Stimulated activated effector memory CD8-positive, alpha-beta T cell treated with anti-CD3 and anti-CD28 coated beads, Interleukin-12 subunit alpha, Interleukin-12 subunit beta, amount 100 ng/mL, for 72 hours (primary cell): ENCODE measurements around the gene PIP5KL1.
"Not testable (repeated sequence)": the region's sequence is repeated elsewhere in the genome, so short reads cannot be mapped to it uniquely, and the experiment has no call there.

ENCODE experiments used
- ATAC-seq: fragments of 150-1000 bp; cut with Tn5 transposase; 2 replicates; pipeline ENCODE4 v1.10.0; 2021
- DNase-seq, 2 donors: peaks; one replicate each; pipeline ENCODE4 v3.0.0; 2021 to 2022; ENCODE audit warnings: low spot score in 2 of 2
- H3K27ac Mint-ChIP-seq: one replicate; pipeline ENCODE4 v1.8.0; 2022; ENCODE audit warnings: mild to moderate bottlenecking, mixed read lengths
- H3K36me3 Mint-ChIP-seq: one replicate; pipeline ENCODE4 v1.8.0; 2022; ENCODE audit warnings: mild to moderate bottlenecking, mixed read lengths
- H3K4me1 Mint-ChIP-seq: one replicate; pipeline ENCODE4 v1.8.0; 2022; ENCODE audit warnings: mixed read lengths
- H3K4me3 Mint-ChIP-seq: one replicate; pipeline ENCODE4 v1.8.0; 2022; ENCODE audit warnings: mild to moderate bottlenecking, mixed read lengths
- H3K9me3 Mint-ChIP-seq: one replicate; pipeline ENCODE4 v1.8.0; 2022; ENCODE audit warnings: mixed read lengths

PIP5KL1 gene

DNA sequence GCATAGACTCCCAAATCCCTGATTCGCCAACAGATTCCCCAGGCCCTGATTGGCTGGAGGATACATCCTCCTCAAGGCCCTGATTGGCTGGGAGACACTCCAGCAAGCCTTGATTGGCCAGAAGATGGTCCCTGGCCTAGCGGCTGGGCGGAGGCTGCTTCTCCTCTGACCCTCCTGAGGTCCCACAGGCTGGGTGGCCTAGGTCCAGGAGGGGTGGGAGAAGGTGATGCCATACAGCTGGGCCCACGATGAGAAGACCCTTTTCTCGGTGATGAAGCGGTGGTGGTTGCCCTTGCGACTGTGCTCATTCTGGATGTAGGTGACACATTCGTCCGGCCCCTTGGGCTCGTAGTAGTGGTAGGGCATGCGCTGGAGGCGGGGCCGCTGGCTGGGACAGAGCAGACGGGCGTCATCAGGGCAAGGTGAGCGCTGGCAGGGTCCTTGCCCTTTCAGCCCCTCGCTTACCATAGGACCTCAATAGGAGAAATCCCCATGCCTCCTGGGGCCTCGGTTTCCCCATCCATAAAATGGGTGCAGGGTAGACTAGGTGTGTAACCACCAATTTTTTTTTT, 44.1 kb downstream of the PIP5KL1 start:
- no peak overlapping the region for H3K4me3 Mint-ChIP-seq
- H3K27ac Mint-ChIP-seq, result peak overlapping the region; percentile 81
- peaks cover 90% of the 10 kb centered on the region for H3K36me3 Mint-ChIP-seq
- DNase-seq (no peak), ATAC-seq (no peak)
- H3K9me3 Mint-ChIP-seq, result no peaks in the 10 kb centered on the region
- H3K4me1 Mint-ChIP-seq, result peaks cover 47% of the 10 kb centered on the region

DNA sequence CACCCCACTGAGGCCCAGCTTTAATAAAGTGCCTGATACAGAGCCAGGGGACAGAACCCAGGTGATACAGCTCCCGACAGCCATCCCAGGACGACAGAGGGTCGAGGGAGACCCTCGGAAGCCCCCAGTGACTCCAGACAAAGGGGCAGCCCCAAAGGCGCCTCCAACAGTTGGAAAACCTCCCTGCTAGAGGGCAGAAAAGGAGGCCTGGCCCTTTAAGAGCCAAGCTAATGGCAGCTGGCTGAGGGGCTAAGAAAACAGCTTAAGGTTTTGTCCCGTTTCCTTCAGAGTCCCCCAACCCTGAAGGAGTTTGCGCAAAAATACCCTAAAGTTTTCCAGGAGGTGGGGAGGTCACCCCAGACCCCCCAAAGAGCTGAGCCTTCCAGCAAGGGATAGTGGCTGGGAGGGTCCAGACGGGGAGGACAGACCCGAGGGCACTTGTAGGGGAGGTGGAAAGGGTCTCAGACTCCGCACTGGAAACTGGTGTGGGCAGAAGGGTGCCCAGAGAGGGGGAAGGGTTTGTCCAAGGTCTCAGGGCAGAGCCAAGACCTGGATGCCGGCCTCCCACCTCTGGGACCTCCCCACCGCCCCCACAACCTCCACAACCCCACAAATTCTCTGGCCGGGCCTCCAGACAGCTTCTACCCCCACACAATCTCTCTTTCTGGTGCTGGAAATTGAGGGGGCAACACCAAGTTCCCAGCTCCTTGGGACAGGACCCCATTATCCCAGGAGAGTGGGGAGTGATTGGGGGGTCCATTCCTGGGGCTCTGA, 44.9 kb downstream of the PIP5KL1 start:
- H3K36me3 Mint-ChIP-seq, result peaks cover 89% of the 10 kb centered on the region

DNA sequence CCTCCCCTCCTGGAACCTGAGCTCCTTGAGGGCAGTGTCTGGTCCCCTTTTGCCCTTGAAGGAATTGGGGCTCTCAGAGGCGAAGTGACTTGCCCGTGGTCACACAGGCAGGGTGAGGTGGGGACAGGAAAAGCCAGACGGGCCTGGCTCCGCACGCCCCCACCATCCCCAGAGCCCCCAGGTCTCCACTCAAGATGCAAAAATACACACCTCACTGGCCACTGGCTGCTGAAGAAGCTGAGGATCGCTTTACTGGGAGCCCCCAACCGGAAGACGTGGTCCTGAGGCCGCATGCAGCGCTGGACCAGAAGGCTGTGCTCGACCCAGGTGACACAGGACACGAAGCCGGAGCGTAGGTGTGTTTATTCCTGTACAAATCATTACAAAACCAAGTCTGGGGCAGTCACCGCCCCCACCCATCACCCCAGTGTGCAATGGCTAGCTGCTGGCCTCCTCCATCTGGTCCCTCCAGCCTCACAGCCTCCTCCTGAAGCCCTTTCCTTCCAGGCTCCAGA, 45.5 kb downstream of the PIP5KL1 start:
- no peaks in the 10 kb centered on the region for H3K9me3 Mint-ChIP-seq
- peaks cover 43% of the 10 kb centered on the region for H3K4me1 Mint-ChIP-seq
- no peak overlapping the region for H3K4me3 Mint-ChIP-seq
- H3K27ac Mint-ChIP-seq, result peak overlapping the region; percentile 81
- peaks cover 83% of the 10 kb centered on the region for H3K36me3 Mint-ChIP-seq
- no peak for ATAC-seq
- no peak for DNase-seq

More for the DNA sequence above, 44.9 kb downstream of the PIP5KL1 start:
- Mint-ChIP-seq H3K4me3 (no peak overlapping the region), H3K27ac (peak overlapping the region; percentile 81), H3K9me3 (no peaks in the 10 kb centered on the region), H3K4me1 (peaks cover 43% of the 10 kb centered on the region)
- no peak for ATAC-seq
- DNase-seq, result no peak

DNA sequence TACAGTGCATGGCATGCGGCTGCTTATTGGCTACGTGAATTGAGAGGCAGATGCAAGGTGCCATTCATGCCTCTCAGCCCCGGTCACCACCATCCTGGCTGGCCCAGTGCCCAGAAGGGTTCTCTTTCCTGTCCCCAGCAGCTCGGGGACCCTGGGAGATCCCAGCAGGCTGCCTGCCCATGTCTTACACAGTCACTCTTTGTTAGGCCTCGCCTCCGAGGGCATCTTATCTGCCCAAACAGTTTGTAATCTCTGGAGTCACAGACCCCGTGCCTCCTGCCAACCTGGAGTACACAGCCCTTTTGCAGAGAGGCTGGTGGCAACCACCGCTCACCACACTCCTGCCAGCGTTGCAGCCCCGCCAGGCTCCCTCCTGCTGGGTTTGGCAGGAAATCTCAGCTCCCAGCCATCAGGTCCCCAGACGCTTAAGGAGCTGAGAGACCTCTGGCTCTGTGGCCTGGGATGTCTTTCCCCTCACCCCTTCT, 46.1 kb downstream of the PIP5KL1 start:
- Mint-ChIP-seq H3K36me3 (peaks cover 77% of the 10 kb centered on the region), H3K4me1 (peaks cover 43% of the 10 kb centered on the region), H3K27ac (peak overlapping the region; percentile 81), H3K9me3 (no peaks in the 10 kb centered on the region), H3K4me3 (no peak overlapping the region)
- DNase-seq (no peak), ATAC-seq (no peak)

DNA sequence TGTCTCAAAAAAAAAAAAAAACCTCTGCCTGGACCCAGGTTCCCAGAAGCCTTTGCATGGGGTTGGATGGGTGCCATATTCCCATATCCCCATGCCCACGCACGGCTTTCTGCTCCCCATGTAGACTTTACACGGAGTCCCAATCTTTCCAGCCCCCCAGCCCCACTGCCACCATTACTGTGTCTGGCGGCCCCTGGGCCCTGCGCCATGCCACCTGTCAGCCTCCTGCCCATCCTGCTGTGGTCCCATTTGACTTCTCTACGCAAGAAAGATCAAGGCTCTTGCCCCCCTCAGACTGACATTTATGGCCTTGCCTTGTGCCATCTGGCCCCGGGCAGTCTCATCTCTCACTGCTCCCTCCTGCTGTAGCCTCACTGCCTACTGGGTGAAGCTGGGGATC, 46.6 kb downstream of the PIP5KL1 start:
- Mint-ChIP-seq H3K9me3 (no peaks in the 10 kb centered on the region), H3K4me1 (peaks cover 43% of the 10 kb centered on the region), H3K36me3 (peaks cover 76% of the 10 kb centered on the region), H3K27ac (peak overlapping the region; percentile 81), H3K4me3 (no peak overlapping the region)
- ATAC-seq (no peak), DNase-seq (no peak)

DNA sequence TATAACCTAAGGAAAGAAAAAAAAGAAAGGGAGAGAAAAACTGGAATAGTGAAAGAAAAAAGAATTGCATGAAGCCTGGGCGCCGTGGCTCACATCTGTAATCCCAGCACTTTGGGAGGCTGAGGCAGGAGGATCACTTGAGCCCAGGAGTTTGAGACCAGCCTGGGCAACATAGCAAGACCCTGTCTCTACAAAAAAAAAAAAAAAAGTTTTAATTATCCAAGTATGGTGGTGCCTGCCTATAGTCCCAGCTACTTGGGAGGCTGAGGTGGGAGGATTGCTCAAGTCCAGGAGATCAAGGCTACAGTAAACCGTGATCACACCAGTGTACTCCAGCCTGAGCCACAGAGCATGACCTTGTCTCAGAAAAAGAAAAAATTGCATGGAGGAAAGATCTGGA, 48.9 kb downstream of the PIP5KL1 start:
- Mint-ChIP-seq H3K4me1 (peaks cover 44% of the 10 kb centered on the region), H3K36me3 (peaks cover 55% of the 10 kb centered on the region)
- H3K4me3 Mint-ChIP-seq, H3K9me3 Mint-ChIP-seq, DNase-seq, H3K27ac Mint-ChIP-seq, ATAC-seq: not testable (repeated sequence)

DNA sequence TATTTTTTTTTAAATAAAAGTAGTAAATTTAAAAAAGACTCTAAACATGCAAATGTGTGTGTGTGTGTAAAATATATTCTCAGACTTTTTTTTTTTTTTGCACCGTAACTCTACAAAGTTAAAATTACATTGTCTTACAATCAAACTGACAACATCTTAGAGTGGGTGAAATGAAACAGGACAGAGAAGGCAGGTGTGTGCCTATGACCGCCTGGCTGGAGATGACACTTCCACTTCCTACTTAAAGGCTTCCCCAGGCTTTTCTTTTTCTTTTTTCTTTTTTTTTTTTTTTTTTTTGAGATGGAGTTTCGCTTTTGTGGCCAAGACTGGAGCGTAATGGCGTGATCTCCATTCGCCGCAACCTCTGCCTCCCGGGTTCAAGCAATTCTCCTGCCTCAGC, 50.4 kb downstream of the PIP5KL1 start:
- no peak overlapping the region for H3K4me3 Mint-ChIP-seq
- peaks cover 40% of the 10 kb centered on the region for H3K36me3 Mint-ChIP-seq
- H3K4me1 Mint-ChIP-seq, result peaks cover 29% of the 10 kb centered on the region
- ATAC-seq, result no peak
- no peak for DNase-seq
- no peak overlapping the region for H3K27ac Mint-ChIP-seq
- no peaks in the 10 kb centered on the region for H3K9me3 Mint-ChIP-seq

DNA sequence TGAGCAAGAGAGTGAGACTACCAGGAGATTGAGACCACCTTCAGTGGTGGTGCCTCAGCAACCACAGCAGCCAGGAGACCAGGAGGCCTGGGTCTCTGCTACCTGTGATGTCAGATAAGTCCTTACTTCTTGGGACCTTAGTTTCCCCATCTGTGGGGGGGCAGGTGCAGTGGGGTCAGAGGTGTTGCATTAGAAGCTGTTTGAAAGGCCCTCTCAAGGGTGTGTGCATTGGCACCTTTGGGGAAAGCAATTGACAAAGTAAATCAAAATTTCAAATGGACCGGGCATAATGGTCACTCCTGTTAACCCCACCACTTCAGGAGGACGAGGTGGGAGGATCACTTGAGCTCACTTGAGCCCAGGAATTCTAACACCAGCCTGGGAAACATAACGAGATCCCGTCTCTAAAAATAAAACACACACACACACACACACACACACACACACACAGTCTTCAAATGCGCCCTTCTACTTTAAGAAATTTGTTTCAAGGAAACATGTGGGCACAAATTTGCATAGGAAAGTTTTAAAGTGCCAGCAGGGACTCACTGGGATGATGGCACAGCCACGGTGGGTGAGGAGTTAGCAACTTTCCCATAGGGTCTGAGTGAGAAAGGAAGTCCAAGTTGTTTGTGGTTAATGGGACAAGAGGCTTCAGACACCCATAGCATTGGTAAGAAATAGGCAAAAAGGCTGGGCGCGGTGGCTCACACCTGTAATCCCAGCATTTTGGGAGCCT, 51.8 kb downstream of the PIP5KL1 start:
- Mint-ChIP-seq H3K36me3 (peaks cover 26% of the 10 kb centered on the region), H3K4me1 (peaks cover 16% of the 10 kb centered on the region), H3K4me3 (no peak overlapping the region), H3K9me3 (no peaks in the 10 kb centered on the region), H3K27ac (peak overlapping the region; percentile 34)
- ATAC-seq (no peak), DNase-seq (no peak)

DNA sequence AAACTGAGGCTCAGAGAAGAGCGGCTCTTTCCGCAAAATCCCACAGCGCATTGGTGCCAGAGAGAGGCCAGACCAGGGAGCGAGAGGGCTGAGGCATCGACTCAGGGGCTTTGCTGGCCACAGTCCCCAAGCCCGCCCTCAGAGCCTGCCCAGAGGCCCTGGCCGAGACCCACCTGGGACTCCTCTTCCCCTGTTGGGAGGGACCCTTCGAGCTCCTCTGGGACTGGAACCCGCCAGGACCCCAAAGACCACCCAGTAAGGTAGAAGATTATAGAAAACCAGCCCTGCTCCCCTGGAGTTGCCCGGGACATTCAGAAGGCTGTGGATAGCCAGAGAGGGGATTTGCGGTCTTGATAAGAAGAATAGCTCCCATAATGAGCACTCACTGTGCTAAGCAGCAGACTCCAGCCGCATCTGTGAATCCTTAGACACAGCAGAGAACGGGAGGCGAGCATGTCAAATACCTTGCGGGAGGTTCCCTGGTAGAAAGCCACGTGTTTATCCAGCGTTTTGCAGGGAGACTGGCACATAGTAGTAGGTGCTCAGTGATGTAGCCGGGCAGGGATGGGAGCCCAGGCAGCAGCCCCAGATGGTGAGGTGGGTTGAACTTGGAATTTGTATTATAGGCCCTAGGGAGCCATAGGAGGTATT, 52.5 kb downstream of the PIP5KL1 start:
- Mint-ChIP-seq H3K4me3 (no peak overlapping the region), H3K27ac (peak overlapping the region; percentile 34), H3K4me1 (peaks cover 16% of the 10 kb centered on the region), H3K36me3 (peaks cover 19% of the 10 kb centered on the region), H3K9me3 (no peaks in the 10 kb centered on the region)
- ATAC-seq, result no peak
- no peak for DNase-seq

DNA sequence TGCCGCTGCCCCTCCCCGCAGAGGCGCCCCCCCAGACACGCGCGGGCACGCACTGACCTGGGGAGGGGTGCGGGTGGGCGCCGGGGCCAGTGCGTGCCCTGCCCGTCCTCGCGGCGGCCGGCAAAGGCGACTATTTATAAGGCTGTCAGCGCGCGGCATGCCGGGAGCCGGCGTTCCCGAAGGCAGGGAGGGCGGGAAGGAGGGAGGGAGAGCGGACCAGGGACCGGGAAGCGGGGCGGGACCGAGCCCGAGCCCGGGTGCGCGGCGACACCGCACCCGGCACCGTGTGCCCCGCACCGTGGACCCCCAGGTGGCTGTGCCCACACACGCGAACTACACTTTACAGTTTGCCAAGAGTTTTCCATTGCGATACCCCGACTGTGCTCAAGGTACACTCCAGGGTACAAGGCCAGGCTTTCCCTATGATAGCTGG, 53.0 kb downstream of the PIP5KL1 start, which contains the start of gene AK1:
Gene AK1, minus strand, starts transcription at position 110 of the 433 bp plus-strand sequence. CDS start 3,058 bp downstream, outside the sequence.
- Mint-ChIP-seq H3K27ac (peak within 1 kb of the TSS; percentile 34), H3K9me3 (no peaks in the 10 kb centered on the region), H3K36me3 (peaks cover 14% of the 10 kb centered on the region), H3K4me1 (peaks cover 11% of the 10 kb centered on the region), H3K4me3 (no peak within 1 kb of the TSS)
- ATAC-seq (no peak), DNase-seq (no peak)

DNA sequence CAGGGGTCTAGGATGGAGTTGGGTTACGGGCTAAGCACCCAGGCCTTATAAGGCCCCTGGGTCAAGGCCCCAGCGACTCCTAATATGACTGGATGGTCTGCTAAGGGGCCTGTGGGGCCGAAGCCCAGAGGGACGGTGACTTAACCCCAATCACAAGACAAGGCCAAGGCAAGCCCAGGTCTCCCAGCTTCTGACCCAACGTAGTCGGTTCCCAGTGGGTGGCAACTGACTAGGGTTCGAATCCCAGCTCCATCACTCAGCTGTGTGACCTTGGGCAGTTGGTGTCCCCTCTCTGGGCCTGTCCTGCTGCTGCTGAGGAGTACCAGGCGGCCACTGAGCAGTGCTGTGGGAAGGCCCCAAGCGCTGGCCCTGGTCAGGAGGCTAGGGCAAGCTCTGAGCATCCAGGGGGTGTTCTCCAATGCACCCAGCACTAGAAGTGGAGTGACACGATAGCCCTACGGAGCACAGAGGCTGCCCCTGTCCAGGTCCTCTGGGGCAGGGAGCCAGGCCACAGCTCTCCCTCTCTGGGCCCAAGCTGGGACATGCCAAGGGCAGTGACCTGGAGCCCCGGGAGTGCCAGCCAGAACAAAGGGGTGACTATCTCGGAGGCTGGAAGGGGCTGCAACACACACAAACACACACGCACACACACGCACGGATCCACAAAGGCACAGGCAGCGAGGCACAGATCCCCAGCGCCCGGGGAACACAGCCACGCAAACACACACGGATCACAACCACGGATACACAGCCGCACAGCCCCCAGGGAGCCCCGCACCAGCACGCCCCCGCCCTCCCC, 53.6 kb downstream of the PIP5KL1 start:
- ATAC-seq, result no peak
- H3K4me1 Mint-ChIP-seq, result peaks cover 10% of the 10 kb centered on the region

DNA sequence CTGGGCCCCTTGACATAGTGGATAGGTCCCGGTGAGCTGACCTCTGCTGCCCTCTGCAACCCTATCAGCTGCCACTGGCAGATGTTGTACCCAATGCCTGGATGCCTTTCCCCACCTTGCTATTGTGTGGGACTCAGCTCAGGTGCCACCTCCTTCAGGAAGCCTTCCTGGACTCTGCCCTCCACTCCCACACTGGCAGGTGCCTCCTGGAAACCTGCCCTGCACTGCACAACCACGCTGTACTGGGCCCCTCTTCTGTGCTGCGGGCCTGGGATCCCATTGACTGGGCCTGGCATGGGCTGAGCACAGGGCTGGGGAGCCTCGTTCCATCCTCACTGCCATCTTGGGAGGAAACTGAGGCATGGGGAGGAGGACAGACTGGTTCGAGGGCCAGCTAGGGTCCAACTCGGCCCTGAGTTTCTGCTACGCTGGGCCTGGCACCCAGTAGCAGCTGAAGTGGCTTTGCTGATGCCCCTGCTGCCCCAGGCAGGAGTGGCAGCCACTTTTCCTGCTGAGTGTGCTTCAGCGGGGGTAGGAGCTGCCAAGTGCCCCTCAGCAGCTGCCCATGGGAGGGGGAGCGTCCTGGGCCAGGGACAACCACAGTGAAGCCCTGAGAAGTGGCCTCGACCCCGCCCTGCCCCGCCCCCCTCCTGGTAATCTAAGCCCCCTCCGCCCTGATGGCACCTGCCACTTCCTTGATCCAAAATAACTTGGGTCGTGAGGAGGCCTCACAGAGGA, 54.4 kb downstream of the PIP5KL1 start:
- H3K36me3 Mint-ChIP-seq, result peaks cover 17% of the 10 kb centered on the region
- H3K9me3 Mint-ChIP-seq, result no peaks in the 10 kb centered on the region
- peak overlapping the region; percentile 68 for H3K27ac Mint-ChIP-seq
- ATAC-seq (no peak), DNase-seq (no peak)
- H3K4me1 Mint-ChIP-seq, result peaks cover 16% of the 10 kb centered on the region
- no peak overlapping the region for H3K4me3 Mint-ChIP-seq

More for the DNA sequence above, 53.6 kb downstream of the PIP5KL1 start:
- no peak for DNase-seq
- H3K36me3 Mint-ChIP-seq, result peaks cover 16% of the 10 kb centered on the region
- no peaks in the 10 kb centered on the region for H3K9me3 Mint-ChIP-seq
- no peak overlapping the region for H3K27ac Mint-ChIP-seq
- no peak overlapping the region for H3K4me3 Mint-ChIP-seq

DNA sequence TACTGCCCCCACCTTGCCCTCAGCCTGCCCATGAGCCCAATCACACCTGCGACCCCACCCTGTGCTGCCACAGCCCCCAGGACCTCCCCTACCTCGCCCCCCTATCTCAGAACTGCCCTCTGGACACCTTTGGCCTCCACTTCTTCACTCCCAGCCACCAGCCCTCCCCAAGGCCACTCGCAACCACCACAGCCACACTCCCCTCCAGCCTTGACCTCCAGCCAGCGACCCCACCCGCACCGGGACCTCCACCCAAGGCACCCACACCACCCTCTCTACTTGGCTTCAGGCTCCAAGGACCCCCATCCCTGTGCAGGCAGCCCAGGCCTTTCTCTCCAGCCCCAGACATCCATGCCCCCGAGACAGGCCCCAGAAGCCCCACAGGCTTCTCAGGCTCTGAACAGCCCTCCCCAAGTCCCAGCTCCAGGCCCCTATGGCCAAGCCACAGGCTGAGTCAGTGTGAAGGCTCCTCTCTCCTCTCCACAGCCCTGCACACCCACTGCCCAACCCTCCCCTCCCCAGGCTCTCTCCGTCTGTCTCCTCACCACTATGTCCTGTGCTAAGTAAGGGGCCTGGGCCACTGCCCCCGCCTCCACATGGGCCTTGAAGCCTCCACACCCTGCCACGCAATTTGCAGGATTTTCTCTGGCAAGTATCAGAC, 55.1 kb downstream of the PIP5KL1 start:
- ATAC-seq, result no peak
- H3K27ac Mint-ChIP-seq, result peak overlapping the region; percentile 68
- peaks cover 12% of the 10 kb centered on the region for H3K36me3 Mint-ChIP-seq
- DNase-seq, result no peak
- no peaks in the 10 kb centered on the region for H3K9me3 Mint-ChIP-seq
- no peak overlapping the region for H3K4me3 Mint-ChIP-seq
- H3K4me1 Mint-ChIP-seq, result peaks cover 16% of the 10 kb centered on the region
